Measurements from ENCODE around the gene LACTBL1.
A peak's percentile ranks its signal among the peaks of the same experiment; 100 is the strongest.
"Not testable (repeated sequence)": the region's sequence is repeated elsewhere in the genome, so short reads cannot be mapped to it uniquely, and the experiment has no call there.

Gene LACTBL1

GRCh38 chr1:22972760-22973159 is at the start of gene LACTBL1:
Gene LACTBL1, minus strand, starts transcription at chr1:22972866. Its CDS starts 550 bp downstream, at chr1:22972316.
- intact Hi-C loops (cut with DNase I), result loop anchor here (10.0 kb wide), 2 partner anchors 122 to 302 kb away; no protein-coding TSS in a partner anchor
- DNase-seq, result no peak

GRCh38 chr1:23021834-23022233 is 49.2 kb upstream of the LACTBL1 start:
- no peak for DNase-seq
- intact Hi-C loops (cut with DNase I), result no loop called here

GRCh38 chr1:23020706-23021405 is 48.2 kb upstream of the LACTBL1 start:
- intact Hi-C loops (cut with DNase I), result no loop called here
- no peak for DNase-seq

- peak in 5 of 10 donors; percentile 8 to 75 (median 18) for DNase-seq
- intact Hi-C loops (cut with DNase I), result no loop called here
Observed at GRCh38 chr1:23019863-23020625, 47.4 kb upstream of the LACTBL1 start.

- intact Hi-C loops (cut with DNase I), result no loop called here
Observed at GRCh38 chr1:23019094-23019862, 46.6 kb upstream of the LACTBL1 start, which contains the start of gene KDM1A. Gene KDM1A, plus strand, starts transcription at chr1:23019468. Its CDS starts 129 bp downstream, at chr1:23019597.

GRCh38 chr1:23018661-23019093 is 46.0 kb upstream of the LACTBL1 start:
- intact Hi-C loops (cut with DNase I), result no loop called here
- DNase-seq, result no peak

More at GRCh38 chr1:23019094-23019862, 46.6 kb upstream of the LACTBL1 start, which contains the start of gene KDM1A:
- peak; percentile 96 to 99 (median 98) for DNase-seq

GRCh38 chr1:23013657-23014056 is 41.0 kb upstream of the LACTBL1 start:
- DNase-seq, result peak in 2 of 10 donors; percentile 3 to 75
- intact Hi-C loops (cut with DNase I), result no loop called here

GRCh38 chr1:23010025-23010424 is 37.4 kb upstream of the LACTBL1 start:
- DNase-seq; intact Hi-C loops (cut with DNase I): not testable (repeated sequence)

- no peak for DNase-seq
- intact Hi-C loops (cut with DNase I), result no loop called here
Observed at GRCh38 chr1:23008901-23009300, 36.2 kb upstream of the LACTBL1 start.

- intact Hi-C loops (cut with DNase I), result no loop called here
- DNase-seq, result no peak
Observed at GRCh38 chr1:23007106-23007505, 34.4 kb upstream of the LACTBL1 start.

- intact Hi-C loops (cut with DNase I); DNase-seq: not testable (repeated sequence)
Observed at GRCh38 chr1:23004769-23005168, 32.1 kb upstream of the LACTBL1 start.

GRCh38 chr1:23004112-23004511 is 31.4 kb upstream of the LACTBL1 start:
- intact Hi-C loops (cut with DNase I), result no loop called here
- no peak for DNase-seq

GRCh38 chr1:23002218-23002617 is 29.6 kb upstream of the LACTBL1 start:
- intact Hi-C loops (cut with DNase I), result not testable (repeated sequence)

GRCh38 chr1:23000133-23000532 is 27.5 kb upstream of the LACTBL1 start:
- intact Hi-C loops (cut with DNase I); DNase-seq: not testable (repeated sequence)

More at GRCh38 chr1:23002218-23002617, 29.6 kb upstream of the LACTBL1 start:
- not testable (repeated sequence) for DNase-seq

GRCh38 chr1:22997528-22997927 is 24.9 kb upstream of the LACTBL1 start:
- DNase-seq; intact Hi-C loops (cut with DNase I): not testable (repeated sequence)

- DNase-seq, result no peak
- intact Hi-C loops (cut with DNase I), result no loop called here
Observed at GRCh38 chr1:22995774-22996173, 23.1 kb upstream of the LACTBL1 start.

- DNase-seq; intact Hi-C loops (cut with DNase I): not testable (repeated sequence)
Observed at GRCh38 chr1:22993220-22993795, 20.6 kb upstream of the LACTBL1 start.

- DNase-seq; intact Hi-C loops (cut with DNase I): not testable (repeated sequence)
Observed at GRCh38 chr1:22992384-22992783, 19.7 kb upstream of the LACTBL1 start.

GRCh38 chr1:22983944-22984343 is 11.3 kb upstream of the LACTBL1 start:
- intact Hi-C loops (cut with DNase I), result no loop called here
- DNase-seq, result no peak

- intact Hi-C loops (cut with DNase I); DNase-seq: not testable (repeated sequence)
Observed at GRCh38 chr1:22980471-22980790, 7.8 kb upstream of the LACTBL1 start.
